PC-9 (cell line): ENCODE results near the gene B3GALT6. TPM values are rescaled to one million over a fixed set of nuclear protein-coding genes. Genes with fewer than 3 reads are reported as not detected.

ENCODE experiments used
- BruUV-seq: library from RNA; stranded (reverse); fragments of 400-500 nt; replicated peaks from 2 replicates; lab custom pipeline; 2021; lab: Mats Ljungman, UMichigan
- CTCF ChIA-PET: fragments of 300-600 bp; sonication (Branson Sonifier 250); formaldehyde crosslinking; loops from one replicate; lab custom pipeline; 2022; ENCODE audit warnings: antibody characterized with exemption; lab: Charles Lee
- POLR2A ChIA-PET: fragments of 300-600 bp; sonication (Branson Sonifier 250); formaldehyde crosslinking; loops from one replicate; lab custom pipeline; 2022; ENCODE audit warnings: antibody characterized with exemption; ENCODE audit not compliant: unreplicated experiment; lab: Charles Lee
- DNase-seq, 2 experiments: peaks; one replicate each; pipeline versions ENCODE4 v3.0.0 to v3.0.0-alpha.2; 2015 to 2022; ENCODE audit warnings: mixed read lengths in 1 of 2
- H2AFZ ChIP-seq: fragments of 200-600 bp; sonication (generic); 2 replicates; pipeline ENCODE4 v1.8.1; 2017; ENCODE audit warnings: antibody characterized with exemption
- H3F3A ChIP-seq: fragments of 200-600 bp; sonication (generic); 2 replicates; pipeline ENCODE4 v1.8.1; 2017; ENCODE audit warnings: antibody characterized with exemption, mild to moderate bottlenecking, low read depth; ENCODE audit not compliant: insufficient read depth
- H3K27ac ChIP-seq: fragments of 200-600 bp; sonication (generic); 2 replicates; pipeline ENCODE4 v1.6.1; 2016; ENCODE audit warnings: mixed run types
- H3K27me3 ChIP-seq: fragments of 200-600 bp; sonication (generic); 2 replicates; pipeline ENCODE4 v1.6.1; 2016; ENCODE audit warnings: low read depth, mixed run types; ENCODE audit not compliant: insufficient read depth
- H3K36me3 ChIP-seq: fragments of 200-600 bp; sonication (generic); 2 replicates; pipeline ENCODE4 v1.6.1; 2016; ENCODE audit warnings: low read depth, mixed run types
- H3K4me1 ChIP-seq: fragments of 200-600 bp; sonication (generic); replicated peaks from 2 replicates; pipeline ENCODE4 v1.6.1; 2016; ENCODE audit warnings: mixed run types; ENCODE audit not compliant: insufficient read depth
- H3K4me2 ChIP-seq: fragments of 200-600 bp; sonication (generic); 2 replicates; pipeline ENCODE4 v1.6.1; 2017; ENCODE audit warnings: mixed run types
- H3K4me3 ChIP-seq: fragments of 200-600 bp; sonication (generic); 2 replicates; pipeline ENCODE4 v1.6.1; 2016; ENCODE audit warnings: mixed run types
- H3K79me2 ChIP-seq: fragments of 200-600 bp; sonication (generic); 2 replicates; pipeline ENCODE4 v1.6.1; 2017; ENCODE audit warnings: low read depth, mixed run types
- H3K9me2 ChIP-seq: fragments of 200-600 bp; sonication (generic); 2 replicates; pipeline ENCODE4 v1.8.1; 2017; ENCODE audit warnings: mild to moderate bottlenecking; ENCODE audit not compliant: insufficient read depth
- H3K9me3 ChIP-seq: fragments of 200-600 bp; sonication (generic); 2 replicates; pipeline ENCODE4 v1.8.1; 2016; ENCODE audit warnings: low read depth; ENCODE audit not compliant: insufficient read depth
- H4K20me1 ChIP-seq: fragments of 200-600 bp; sonication (generic); 2 replicates; pipeline ENCODE4 v1.8.1; 2017; ENCODE audit not compliant: insufficient read depth
- EZH2 ChIP-seq: fragments of 200-600 bp; sonication (generic); IDR thresholded peaks from 2 replicates; pipeline ENCODE4 v1.8.0; 2017; ENCODE audit warnings: antibody characterized with exemption, low read depth
- intact Hi-C: fragments of 100-400 bp; cut with micrococcal nuclease; formaldehyde crosslinking; loops from one replicate; pipeline ENCODE4 v1.10.0; 2022; ENCODE audit not compliant: unreplicated experiment
- total RNA-seq: library from RNA; stranded (reverse); gene quantifications from 2 replicates; pipeline ENCODE4 v1.2.3, GENCODE V29; 2021
- TF ChIP-seq, protein P1 (sequence below): fragments of 200-600 bp; sonication (generic); conservative IDR thresholded peaks from 2 replicates; pipeline ENCODE4 v1.6.1; 2017; ENCODE audit warnings: mixed run types, antibody characterized with exemption, mild to moderate bottlenecking, moderate library complexity

Gene B3GALT6
- total RNA-seq, 1 experiment from 2014 or later, result 16.2 TPM

DNA sequence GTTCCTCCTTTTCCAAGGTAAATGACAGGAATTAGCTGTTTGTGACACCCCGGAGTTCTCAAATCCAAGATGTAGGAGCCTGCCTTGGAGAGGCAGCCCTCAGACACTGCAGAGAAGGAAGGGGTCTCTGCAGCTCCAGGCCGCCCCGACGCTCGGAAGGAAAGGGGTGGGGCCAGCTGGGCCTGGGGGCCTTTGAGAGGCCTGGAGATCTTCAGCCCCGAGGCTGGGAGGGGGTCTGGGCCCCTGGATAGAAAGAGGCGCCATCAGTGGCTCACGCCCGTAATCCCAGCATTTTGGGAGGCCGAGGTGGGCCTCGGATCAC is 24.5 kb upstream of the B3GALT6 start:
- POLR2A ChIA-PET, result no interaction called here
- no peaks in the 10 kb centered on the region for H3K79me2 ChIP-seq
- no peaks in the 10 kb centered on the region for H4K20me1 ChIP-seq
- no peaks in the 10 kb centered on the region for H3K9me2 ChIP-seq
- peaks cover 11% of the 10 kb centered on the region for H3K4me1 ChIP-seq
- CTCF ChIA-PET, result no interaction called here
- H3K4me2 ChIP-seq, result peak overlapping the region; percentile 84
- H2AFZ ChIP-seq, result no peak overlapping the region
- TF ChIP-seq, protein P1, sequence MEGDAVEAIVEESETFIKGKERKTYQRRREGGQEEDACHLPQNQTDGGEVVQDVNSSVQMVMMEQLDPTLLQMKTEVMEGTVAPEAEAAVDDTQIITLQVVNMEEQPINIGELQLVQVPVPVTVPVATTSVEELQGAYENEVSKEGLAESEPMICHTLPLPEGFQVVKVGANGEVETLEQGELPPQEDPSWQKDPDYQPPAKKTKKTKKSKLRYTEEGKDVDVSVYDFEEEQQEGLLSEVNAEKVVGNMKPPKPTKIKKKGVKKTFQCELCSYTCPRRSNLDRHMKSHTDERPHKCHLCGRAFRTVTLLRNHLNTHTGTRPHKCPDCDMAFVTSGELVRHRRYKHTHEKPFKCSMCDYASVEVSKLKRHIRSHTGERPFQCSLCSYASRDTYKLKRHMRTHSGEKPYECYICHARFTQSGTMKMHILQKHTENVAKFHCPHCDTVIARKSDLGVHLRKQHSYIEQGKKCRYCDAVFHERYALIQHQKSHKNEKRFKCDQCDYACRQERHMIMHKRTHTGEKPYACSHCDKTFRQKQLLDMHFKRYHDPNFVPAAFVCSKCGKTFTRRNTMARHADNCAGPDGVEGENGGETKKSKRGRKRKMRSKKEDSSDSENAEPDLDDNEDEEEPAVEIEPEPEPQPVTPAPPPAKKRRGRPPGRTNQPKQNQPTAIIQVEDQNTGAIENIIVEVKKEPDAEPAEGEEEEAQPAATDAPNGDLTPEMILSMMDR, result no peak
- TF ChIP-seq EZH2, result no peak
- H3K9me3 ChIP-seq, result no peaks in the 10 kb centered on the region
- peaks cover 7% of the 10 kb centered on the region; the same call in 1 of the 2 replicates for H3F3A ChIP-seq
- DNase-seq, result no peak
- H3K27me3 ChIP-seq, result no peaks in the 10 kb centered on the region
- peak overlapping the region; percentile 49; the same call in 1 of the 2 replicates for H3K4me3 ChIP-seq
- H3K27ac ChIP-seq, result no peak overlapping the region
- intact Hi-C loops, result loop anchor here (5.0 kb wide), 1 partner anchor 45 kb away; no protein-coding TSS in a partner anchor
- no TSS peak for BruUV-seq
- no peaks in the 10 kb centered on the region for H3K36me3 ChIP-seq

DNA sequence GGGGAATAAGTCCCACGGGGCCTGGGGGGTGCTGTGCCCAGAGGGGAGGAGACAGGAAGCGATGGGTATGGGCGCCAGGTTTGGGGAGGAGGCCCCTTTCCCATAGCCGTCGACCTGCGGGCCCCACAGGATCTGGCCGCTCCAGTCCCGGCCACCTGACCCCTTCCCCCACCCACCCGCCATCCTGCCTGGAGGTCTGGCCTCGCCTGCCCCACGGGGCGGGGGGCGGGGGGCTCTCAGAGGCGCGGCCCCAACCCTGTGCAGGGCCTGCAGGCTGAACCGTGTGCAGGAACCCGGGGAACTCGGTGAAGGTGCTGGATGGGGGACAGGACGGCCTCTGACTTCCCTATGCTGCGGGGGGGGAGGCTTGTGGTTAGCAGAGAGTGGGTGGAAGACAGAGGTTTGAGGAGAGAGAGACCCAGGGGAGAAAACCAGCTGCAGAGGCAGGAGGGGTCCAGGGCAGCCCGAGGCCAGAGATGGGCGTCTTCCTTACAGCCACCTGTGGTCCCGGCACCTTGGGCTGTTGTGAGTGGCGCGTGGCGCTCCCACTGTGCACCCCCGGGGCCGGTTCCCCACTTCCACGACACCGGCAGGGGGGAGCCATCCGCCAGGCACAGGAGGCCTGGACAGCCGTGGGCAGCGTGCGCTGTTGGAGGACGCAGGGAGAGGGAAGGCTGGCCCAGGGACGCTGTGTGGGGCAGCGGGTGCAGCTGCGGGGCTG is 23.2 kb upstream of the B3GALT6 start:
- CTCF ChIA-PET, result no interaction called here
- Histone ChIP-seq H3K4me1 (peaks cover 11% of the 10 kb centered on the region), H4K20me1 (no peaks in the 10 kb centered on the region), H3K79me2 (no peaks in the 10 kb centered on the region), H3K9me2 (no peaks in the 10 kb centered on the region), H3K4me2 (peak overlapping the region; percentile 84), H3K36me3 (no peaks in the 10 kb centered on the region), H3K4me3 (peak overlapping the region; percentile 49; the same call in 1 of the 2 replicates), H3K27me3 (no peaks in the 10 kb centered on the region), H2AFZ (no peak overlapping the region), H3K27ac (no peak overlapping the region), H3K9me3 (no peaks in the 10 kb centered on the region), H3F3A (peaks cover 7% of the 10 kb centered on the region; the same call in 1 of the 2 replicates)
- BruUV-seq, result no TSS peak
- TF ChIP-seq EZH2, result no peak
- TF ChIP-seq, protein P1, result no peak
- no peak for DNase-seq
- POLR2A ChIA-PET, result no interaction called here
- intact Hi-C loops, result loop anchor here (5.0 kb wide), 1 partner anchor 47 kb away; no protein-coding TSS in a partner anchor

GRCh38 chr1:1210726-1211540 is 21.1 kb upstream of the B3GALT6 start:
- H3K36me3 ChIP-seq, result no peaks in the 10 kb centered on the region
- no peaks in the 10 kb centered on the region for H3K27me3 ChIP-seq
- DNase-seq, result no peak
- no peaks in the 10 kb centered on the region for H3K9me3 ChIP-seq
- no peak overlapping the region for H2AFZ ChIP-seq
- TF ChIP-seq EZH2, result no peak
- TF ChIP-seq, protein P1, result no peak
- H3F3A ChIP-seq, result peaks cover 7% of the 10 kb centered on the region; the same call in 1 of the 2 replicates
- ChIA-PET CTCF (no interaction called here), POLR2A (no interaction called here)
- H3K4me3 ChIP-seq, result no peak overlapping the region
- no peak overlapping the region for H3K4me2 ChIP-seq
- intact Hi-C loops, result no loop called here
- H3K27ac ChIP-seq, result no peak overlapping the region
- peaks cover 11% of the 10 kb centered on the region for H3K4me1 ChIP-seq
- 0 out of 2 replicates have a peak, but pooled peaks cover 4% of the 10 kb centered on the region for H4K20me1 ChIP-seq
- no peaks in the 10 kb centered on the region for H3K9me2 ChIP-seq
- no peaks in the 10 kb centered on the region for H3K79me2 ChIP-seq
- no TSS peak for BruUV-seq
